GM21619 (cell line): ENCODE data around the gene TBC1D22B.
A peak's percentile ranks its signal among the peaks of the same experiment; 100 is the strongest.
"Not testable (repeated sequence)": the region's sequence is repeated elsewhere in the genome, so short reads cannot be mapped to it uniquely, and the experiment has no call there.

Source experiments
- ATAC-seq: cut with Tn5 transposase; IDR thresholded peaks from one replicate; pipeline ENCODE4 v1.9.1; 2021; ENCODE audit not compliant: unreplicated experiment

Gene TBC1D22B

GRCh38 chr6:37299990-37300389 is 42.4 kb downstream of the TBC1D22B start:
- ATAC-seq: no peak

GRCh38 chr6:37302086-37302686 is 44.6 kb downstream of the TBC1D22B start:
- ATAC-seq: no peak

GRCh38 chr6:37303091-37303660 is 45.6 kb downstream of the TBC1D22B start:
- ATAC-seq: no peak

- peak; percentile 56 for ATAC-seq
Measured at GRCh38 chr6:37303891-37304503, 46.4 kb downstream of the TBC1D22B start.

- no peak for ATAC-seq
Measured at GRCh38 chr6:37304766-37305165, 47.2 kb downstream of the TBC1D22B start.

- no peak for ATAC-seq
Measured at GRCh38 chr6:37305841-37306425, 48.4 kb downstream of the TBC1D22B start.

GRCh38 chr6:37306624-37307222 is 49.2 kb downstream of the TBC1D22B start:
- ATAC-seq: no peak

- ATAC-seq: not testable (repeated sequence)
Measured at GRCh38 chr6:37307484-37307883, 49.9 kb downstream of the TBC1D22B start.

- no peak for ATAC-seq
Measured at GRCh38 chr6:37308069-37308815, 50.7 kb downstream of the TBC1D22B start.

- ATAC-seq: no peak
Measured at GRCh38 chr6:37309046-37309445, 51.5 kb downstream of the TBC1D22B start.

GRCh38 chr6:37309692-37310091 is 52.1 kb downstream of the TBC1D22B start:
- no peak for ATAC-seq

- ATAC-seq: no peak
Measured at GRCh38 chr6:37310966-37311365, 53.4 kb downstream of the TBC1D22B start.

GRCh38 chr6:37311741-37312473 is 54.3 kb downstream of the TBC1D22B start:
- ATAC-seq: no peak

GRCh38 chr6:37313723-37314486 is 56.3 kb downstream of the TBC1D22B start:
- no peak for ATAC-seq

GRCh38 chr6:37314487-37315156 is 57.0 kb downstream of the TBC1D22B start:
- no peak for ATAC-seq

GRCh38 chr6:37315157-37315515 is 57.6 kb downstream of the TBC1D22B start:
- ATAC-seq: no peak

GRCh38 chr6:37316071-37316470 is 58.5 kb downstream of the TBC1D22B start:
- no peak for ATAC-seq

GRCh38 chr6:37317312-37318038 is 59.9 kb downstream of the TBC1D22B start:
- ATAC-seq: no peak

- ATAC-seq: no peak
Measured at GRCh38 chr6:37319156-37319555, 61.6 kb downstream of the TBC1D22B start.
